HFFc6 (cell line): ENCODE measurements around the gene NYNRIN. TPM values are rescaled to one million over a fixed set of nuclear protein-coding genes. Genes with fewer than 3 reads are reported as not detected.

ENCODE experiments used
- DNase-seq: peaks from one replicate; pipeline ENCODE4 v3.0.0-alpha.2; 2018
- H3K27ac Mint-ChIP-seq: 2 replicates; pipeline ENCODE4 v1.8.0; 2020; ENCODE audit warnings: mild to moderate bottlenecking, mixed read lengths
- H3K27me3 Mint-ChIP-seq: 2 replicates; pipeline ENCODE4 v1.8.0; 2021; ENCODE audit warnings: mild to moderate bottlenecking, moderate library complexity, mixed read lengths; ENCODE audit not compliant: insufficient read depth
- H3K36me3 Mint-ChIP-seq: 2 replicates; pipeline ENCODE4 v1.8.0; 2021; ENCODE audit warnings: low read depth, mixed read lengths
- H3K4me1 Mint-ChIP-seq: 2 replicates; pipeline ENCODE4 v1.8.0; 2020; ENCODE audit warnings: low read depth, mixed read lengths
- H3K4me3 Mint-ChIP-seq: 2 replicates; pipeline ENCODE4 v1.8.0; 2020; ENCODE audit warnings: mild to moderate bottlenecking, moderate library complexity, mixed read lengths
- H3K9me3 Mint-ChIP-seq: 2 replicates; pipeline ENCODE4 v1.8.0; 2020; ENCODE audit warnings: mild to moderate bottlenecking, mixed read lengths
- total RNA-seq, 6 experiments: library from RNA; stranded (reverse); fragmentation: NEBNext Ultra II Directional; extraction: Animal tissue kit (Norgen Biotek cat#: 25700); gene quantifications; 2 replicates in 1 of 6; 3 replicates in 5 of 6; pipeline ENCODE4 v1.2.3, GENCODE V29; 2021
- TF ChIP-seq, protein P1 (sequence below): fragments of 200-600 bp; sonication (generic); IDR thresholded peaks from 2 replicates; pipeline ENCODE4 v1.5.0; 2021; ENCODE audit warnings: antibody characterized with exemption, mild to moderate bottlenecking

Gene NYNRIN
- total RNA-seq, 6 experiments from 2014 or later: 3.9 to 6.3 (median 4.1) TPM

DNA sequence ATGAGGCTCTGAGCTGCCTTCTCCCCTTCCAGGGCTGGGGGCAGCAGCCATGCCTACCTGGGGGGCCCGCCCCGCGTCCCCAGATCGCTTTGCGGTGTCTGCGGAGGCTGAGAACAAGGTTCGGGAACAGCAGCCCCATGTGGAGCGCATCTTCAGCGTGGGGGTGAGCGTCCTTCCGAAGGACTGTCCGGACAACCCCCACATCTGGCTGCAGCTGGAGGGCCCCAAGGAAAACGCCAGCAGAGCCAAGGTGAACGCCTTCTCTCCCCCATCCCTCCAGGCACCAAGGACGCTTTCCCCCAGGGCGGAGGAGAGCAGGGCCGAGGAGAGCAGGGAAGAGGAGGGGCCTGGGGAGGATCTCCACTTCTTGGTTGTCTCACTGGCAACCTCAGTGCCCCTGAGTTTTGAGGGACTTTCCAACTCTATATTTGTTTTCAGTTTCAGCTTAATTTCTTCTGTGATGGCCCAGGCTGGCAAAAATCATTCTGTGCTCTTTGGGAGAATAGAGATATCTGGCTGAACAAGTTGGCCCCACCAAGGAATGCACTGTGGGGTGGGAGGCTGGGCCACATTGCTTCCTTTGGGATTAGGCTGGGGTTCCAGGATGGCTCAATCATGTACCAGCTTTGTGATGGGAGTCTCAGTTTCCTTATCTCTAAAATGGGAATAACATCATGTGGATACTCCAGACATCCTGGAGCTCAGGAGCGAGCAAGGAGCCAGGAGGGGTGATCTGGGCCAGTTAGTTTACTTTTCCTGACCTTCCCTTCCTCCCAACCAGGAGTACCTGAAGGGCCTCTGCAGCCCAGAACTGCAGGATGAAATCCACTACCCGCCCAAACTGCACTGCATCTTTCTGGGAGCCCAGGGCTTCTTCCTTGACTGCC, 32.1 kb downstream of the NYNRIN start:
- peaks cover 2% of the 10 kb centered on the region for H3K27me3 Mint-ChIP-seq
- DNase-seq: peak; percentile 37

DNA sequence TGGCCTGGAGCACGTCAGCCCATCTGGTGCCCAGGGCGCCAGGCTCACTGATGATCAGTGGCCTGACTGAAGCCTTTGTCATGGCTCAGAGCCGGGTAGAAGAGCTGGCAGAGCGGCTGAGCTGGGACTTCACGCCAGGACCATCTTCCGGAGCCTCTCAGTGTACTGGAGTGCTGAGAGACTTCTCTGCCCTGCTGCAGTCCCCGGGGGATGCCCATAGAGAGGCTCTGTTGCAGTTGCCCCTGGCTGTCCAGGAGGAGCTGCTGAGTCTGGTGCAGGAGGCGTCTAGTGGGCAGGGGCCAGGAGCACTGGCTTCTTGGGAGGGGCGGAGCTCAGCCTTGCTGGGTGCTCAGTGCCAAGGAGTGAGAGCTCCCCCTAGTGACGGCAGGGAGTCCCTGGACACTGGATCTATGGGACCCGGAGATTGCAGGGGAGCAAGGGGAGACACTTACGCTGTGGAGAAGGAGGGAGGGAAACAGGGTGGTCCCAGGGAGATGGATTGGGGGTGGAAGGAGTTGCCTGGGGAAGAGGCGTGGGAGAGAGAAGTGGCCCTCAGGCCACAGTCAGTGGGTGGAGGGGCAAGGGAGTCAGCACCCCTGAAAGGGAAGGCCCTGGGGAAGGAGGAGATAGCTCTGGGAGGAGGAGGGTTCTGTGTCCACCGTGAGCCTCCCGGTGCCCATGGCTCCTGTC, 32.9 kb downstream of the NYNRIN start:
- H3K27me3 Mint-ChIP-seq: peaks cover 2% of the 10 kb centered on the region
- TF ChIP-seq, protein P1, sequence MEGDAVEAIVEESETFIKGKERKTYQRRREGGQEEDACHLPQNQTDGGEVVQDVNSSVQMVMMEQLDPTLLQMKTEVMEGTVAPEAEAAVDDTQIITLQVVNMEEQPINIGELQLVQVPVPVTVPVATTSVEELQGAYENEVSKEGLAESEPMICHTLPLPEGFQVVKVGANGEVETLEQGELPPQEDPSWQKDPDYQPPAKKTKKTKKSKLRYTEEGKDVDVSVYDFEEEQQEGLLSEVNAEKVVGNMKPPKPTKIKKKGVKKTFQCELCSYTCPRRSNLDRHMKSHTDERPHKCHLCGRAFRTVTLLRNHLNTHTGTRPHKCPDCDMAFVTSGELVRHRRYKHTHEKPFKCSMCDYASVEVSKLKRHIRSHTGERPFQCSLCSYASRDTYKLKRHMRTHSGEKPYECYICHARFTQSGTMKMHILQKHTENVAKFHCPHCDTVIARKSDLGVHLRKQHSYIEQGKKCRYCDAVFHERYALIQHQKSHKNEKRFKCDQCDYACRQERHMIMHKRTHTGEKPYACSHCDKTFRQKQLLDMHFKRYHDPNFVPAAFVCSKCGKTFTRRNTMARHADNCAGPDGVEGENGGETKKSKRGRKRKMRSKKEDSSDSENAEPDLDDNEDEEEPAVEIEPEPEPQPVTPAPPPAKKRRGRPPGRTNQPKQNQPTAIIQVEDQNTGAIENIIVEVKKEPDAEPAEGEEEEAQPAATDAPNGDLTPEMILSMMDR: peak; percentile 98
- DNase-seq: peak; percentile 94
- no peaks in the 10 kb centered on the region for H3K9me3 Mint-ChIP-seq
- peaks cover 9% of the 10 kb centered on the region for H3K36me3 Mint-ChIP-seq
- H3K4me1 Mint-ChIP-seq: peaks cover 44% of the 10 kb centered on the region
- peak overlapping the region; percentile 95 for H3K27ac Mint-ChIP-seq
- H3K4me3 Mint-ChIP-seq: peak overlapping the region; percentile 80

More for the DNA sequence above, 32.1 kb downstream of the NYNRIN start:
- Mint-ChIP-seq H3K4me1 (peaks cover 46% of the 10 kb centered on the region), H3K36me3 (peaks cover 8% of the 10 kb centered on the region), H3K27ac (peak overlapping the region; percentile 95), H3K9me3 (no peaks in the 10 kb centered on the region), H3K4me3 (peak overlapping the region; percentile 80)
- TF ChIP-seq, protein P1: peak; percentile 31; the same call in 1 of the 2 replicates

DNA sequence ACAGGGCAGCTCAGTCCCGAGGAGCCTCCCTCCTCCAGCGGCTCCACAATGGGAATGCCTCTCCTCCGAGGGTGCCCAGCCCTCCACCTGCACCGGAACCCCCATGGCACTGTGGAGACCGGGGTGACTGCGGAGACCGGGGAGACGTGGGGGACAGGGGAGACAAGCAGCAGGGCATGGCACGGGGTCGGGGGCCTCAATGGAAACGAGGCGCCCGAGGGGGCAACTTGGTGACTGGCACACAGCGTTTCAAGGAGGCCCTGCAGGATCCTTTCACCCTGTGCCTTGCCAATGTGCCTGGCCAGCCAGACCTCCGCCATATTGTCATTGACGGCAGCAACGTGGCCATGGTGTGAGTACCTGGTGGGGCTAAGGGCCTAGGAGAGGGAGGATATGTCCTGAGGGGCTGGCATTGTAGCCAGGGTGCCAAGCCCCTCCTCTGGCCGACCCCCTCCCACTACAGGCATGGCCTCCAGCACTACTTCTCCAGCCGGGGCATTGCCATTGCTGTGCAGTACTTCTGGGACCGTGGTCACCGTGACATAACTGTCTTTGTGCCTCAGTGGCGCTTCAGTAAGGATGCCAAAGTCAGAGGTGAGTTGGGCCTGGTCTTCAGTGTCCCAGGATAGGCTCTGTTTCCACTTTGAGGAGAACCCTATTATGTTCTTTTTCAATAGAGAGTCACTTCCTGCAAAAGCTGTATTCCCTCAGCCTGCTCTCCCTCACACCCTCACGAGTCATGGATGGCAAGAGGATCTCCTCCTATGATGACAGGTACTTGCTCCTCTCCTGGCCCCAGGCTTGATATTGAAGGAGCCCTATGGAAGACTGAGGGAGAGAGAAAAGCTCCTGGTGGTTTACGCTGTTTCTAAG, 33.7 kb downstream of the NYNRIN start:
- H3K36me3 Mint-ChIP-seq: peaks cover 12% of the 10 kb centered on the region
- H3K27ac Mint-ChIP-seq: no peak overlapping the region; the same call in 1 of the 2 replicates
- H3K4me3 Mint-ChIP-seq: peak overlapping the region; percentile 80

DNA sequence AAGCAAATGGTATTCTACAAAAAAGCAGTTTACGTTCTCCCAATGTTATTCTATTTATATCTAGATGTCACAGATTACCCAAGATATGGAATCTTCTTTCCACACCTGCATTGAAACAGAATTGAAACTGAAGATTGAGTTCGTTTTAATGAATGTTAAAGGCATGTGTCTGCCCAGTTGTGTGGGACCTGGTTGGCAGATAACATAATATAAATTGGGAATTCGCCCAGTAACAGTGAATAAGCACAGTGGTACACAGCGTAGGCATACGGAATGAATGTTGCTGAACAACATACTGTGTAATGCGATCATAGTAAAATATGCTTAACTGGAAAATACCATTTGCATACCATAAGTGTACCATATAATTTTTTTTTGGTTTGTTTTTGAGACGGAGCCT, 35.2 kb downstream of the NYNRIN start:
- peaks cover 43% of the 10 kb centered on the region for H3K4me1 Mint-ChIP-seq
- DNase-seq: no peak
- H3K36me3 Mint-ChIP-seq: peaks cover 22% of the 10 kb centered on the region
- no peak overlapping the region for H3K27ac Mint-ChIP-seq
- TF ChIP-seq, protein P1: no peak
- H3K27me3 Mint-ChIP-seq: peaks cover 2% of the 10 kb centered on the region
- no peak overlapping the region for H3K4me3 Mint-ChIP-seq
- no peaks in the 10 kb centered on the region for H3K9me3 Mint-ChIP-seq

More for the DNA sequence above, 33.7 kb downstream of the NYNRIN start:
- TF ChIP-seq, protein P1: no peak
- Mint-ChIP-seq H3K27me3 (peaks cover 2% of the 10 kb centered on the region), H3K9me3 (no peaks in the 10 kb centered on the region), H3K4me1 (peaks cover 44% of the 10 kb centered on the region)
- no peak for DNase-seq

DNA sequence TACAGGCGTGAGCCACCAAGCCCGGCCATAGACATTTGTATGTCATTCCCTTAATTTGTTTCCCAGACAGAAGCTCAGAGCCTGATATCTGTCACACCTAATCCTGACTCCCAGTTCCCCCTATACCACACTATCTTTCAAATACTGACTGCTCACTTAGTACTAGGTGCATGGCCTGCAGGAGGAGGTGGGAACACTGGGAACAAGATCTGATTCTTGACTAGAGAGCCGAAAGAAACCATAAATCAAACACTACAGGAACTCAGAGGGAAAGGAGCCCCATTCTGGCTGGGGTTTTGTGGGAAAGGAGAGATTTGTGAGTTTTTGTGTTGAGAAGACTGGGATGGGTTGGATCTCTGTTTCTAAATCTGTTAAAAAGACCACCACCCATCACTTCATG, 35.9 kb downstream of the NYNRIN start:
- Mint-ChIP-seq H3K27ac (peak overlapping the region; percentile 59; the same call in 1 of the 2 replicates), H3K4me1 (peaks cover 40% of the 10 kb centered on the region), H3K36me3 (peaks cover 28% of the 10 kb centered on the region), H3K27me3 (peaks cover 2% of the 10 kb centered on the region), H3K4me3 (no peak overlapping the region), H3K9me3 (no peaks in the 10 kb centered on the region)
- TF ChIP-seq, protein P1: no peak
- DNase-seq: no peak
